HG03025 (cell line): ENCODE results near the gene CYTH2.
"Not testable (repeated sequence)": the region's sequence is repeated elsewhere in the genome, so short reads cannot be mapped to it uniquely, and the experiment has no call there.

Source experiments
- ATAC-seq: cut with Tn5 transposase; IDR thresholded peaks from one replicate; pipeline ENCODE4 v1.9.1; 2021; ENCODE audit warnings: mild to moderate bottlenecking, moderate library complexity; ENCODE audit not compliant: unreplicated experiment, low FRiP score

Gene CYTH2

DNA sequence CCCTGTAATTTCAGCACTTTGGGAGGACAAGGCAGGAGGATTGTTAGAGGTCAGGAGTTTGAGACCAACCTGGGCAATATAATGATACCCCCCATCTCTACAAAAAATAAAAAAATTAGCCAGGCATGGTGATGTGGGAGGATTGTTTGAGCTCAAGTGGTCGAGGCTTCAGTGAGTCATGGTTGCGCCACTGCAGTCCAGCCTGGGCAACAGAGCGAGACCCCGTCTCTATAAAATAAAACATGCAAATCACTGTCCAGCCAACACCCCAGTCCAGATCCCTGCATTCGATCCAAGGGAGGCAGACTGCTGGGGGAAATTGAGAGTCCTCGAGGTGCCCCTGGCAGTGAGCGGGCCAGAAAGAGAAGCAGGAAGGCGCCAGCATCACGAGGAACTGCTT is 7.0 kb downstream of the CYTH2 start:
- no peak for ATAC-seq

DNA sequence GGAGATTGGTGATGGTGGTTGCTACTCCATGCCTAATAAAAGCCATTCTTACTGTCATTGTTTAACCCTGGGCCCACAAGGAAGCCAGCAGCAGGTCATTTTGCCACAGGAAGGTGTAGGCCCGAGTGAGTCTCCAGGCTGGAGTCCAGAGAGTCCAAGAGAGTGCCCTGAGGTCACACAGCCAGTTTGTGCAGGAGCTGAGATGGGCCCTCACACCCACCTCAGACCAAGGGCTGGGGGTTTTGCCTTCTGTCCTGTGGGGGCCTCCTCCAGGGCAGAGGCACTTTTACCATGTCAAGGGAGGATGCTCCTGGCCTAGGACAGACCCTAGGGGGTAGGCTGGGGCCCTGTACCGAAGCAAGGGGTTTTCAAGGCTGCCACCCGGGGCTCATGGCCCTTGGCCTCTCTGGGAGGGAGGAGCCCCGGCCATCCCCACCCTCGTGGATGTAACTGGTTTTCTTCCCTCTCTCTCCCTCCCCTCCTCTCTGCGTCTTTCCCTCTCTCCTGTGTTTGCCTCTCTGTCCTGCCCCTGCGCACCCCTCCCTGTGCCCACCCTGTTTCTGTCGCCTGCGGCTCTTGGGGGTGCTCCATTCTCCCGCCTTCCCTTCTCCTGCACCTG is 8.0 kb downstream of the CYTH2 start:
- ATAC-seq: no peak

DNA sequence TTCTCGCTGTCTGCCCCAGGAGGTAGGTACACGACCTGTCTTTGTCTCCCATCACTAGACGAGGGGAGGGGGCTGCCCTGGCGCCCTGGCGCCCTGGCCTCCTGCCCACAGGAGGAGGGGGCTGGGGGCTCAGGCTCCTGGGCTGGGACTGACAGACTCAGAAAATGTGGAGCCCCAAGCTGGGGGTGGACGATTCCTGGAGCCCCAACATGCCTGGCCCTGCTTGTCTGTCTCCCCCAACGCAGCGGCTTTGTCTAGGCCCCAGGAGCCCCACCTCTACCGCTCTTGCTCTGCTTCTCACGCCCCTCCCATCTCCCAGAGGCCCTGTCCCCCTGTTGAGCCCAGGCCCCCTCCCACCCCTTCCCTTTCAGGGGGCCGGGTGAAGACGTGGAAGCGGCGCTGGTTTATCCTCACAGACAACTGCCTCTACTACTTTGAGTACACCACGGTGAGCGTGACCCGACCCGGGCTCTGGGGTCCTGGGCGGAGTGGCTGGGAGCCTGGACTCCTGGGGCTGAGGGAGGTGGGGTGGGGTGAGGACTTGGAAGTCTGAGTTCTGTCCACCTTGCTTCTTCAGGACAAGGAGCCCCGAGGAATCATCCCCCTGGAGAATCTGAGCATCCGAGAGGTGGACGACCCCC is 8.6 kb downstream of the CYTH2 start:
- no peak for ATAC-seq

DNA sequence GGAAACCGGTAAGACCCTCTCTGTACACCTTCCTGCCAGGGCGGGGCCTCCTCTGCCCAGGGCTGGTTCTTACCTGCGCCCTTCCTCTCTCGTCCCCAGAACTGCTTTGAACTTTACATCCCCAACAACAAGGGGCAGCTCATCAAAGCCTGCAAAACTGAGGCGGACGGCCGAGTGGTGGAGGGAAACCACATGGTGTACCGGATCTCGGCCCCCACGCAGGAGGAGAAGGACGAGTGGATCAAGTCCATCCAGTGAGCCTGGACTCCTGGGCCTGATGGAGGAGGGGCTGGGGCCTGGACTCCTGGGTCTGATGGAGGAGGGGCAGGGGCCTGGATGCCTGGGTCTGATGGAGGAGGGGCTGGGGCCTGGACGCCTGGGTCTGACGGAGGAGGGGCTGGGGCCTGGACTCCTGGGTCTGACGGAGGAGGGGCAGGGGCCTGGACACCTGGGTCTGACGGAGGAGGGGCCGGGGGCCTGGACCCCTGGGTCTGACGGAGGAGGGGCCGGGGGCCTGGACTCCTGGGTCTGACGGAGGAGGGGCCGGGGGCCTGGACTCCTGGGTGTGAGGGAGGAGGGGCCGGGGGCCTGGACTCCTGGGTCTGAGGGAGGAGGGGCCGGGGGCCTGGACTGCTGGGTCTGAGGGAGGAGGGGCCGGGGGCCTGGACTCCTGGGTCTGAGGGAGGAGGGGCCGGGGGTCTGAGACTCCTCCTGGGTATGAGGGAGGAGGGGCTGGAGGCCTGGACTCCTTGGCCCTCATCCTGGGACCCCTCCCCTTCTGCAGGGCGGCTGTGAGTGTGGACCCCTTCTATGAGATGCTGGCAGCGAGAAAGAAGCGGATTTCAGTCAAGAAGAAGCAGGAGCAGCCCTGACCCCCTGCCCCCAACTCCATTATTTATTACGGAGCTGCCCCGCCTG is 9.4 kb downstream of the CYTH2 start:
- no peak for ATAC-seq

DNA sequence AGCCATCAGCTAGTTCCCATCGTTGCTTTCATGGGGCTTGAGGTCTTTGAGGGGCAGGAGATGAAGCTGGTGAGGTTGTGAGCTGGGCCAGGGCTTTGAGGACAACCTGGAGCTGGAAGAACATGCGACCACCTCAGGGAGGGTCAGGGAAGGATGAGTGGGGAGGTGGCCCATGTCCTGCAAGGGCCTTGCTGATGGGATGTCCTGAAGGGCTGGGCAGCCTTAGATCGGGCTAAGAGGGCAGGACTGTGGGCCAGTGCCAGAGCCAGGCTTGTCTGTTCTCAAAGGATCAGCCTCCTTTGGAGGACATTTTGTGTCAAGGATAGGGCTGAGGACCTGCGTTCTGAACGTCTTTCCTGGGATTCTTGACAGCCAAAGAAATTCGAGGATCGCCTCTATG is 10.5 kb downstream of the CYTH2 start:
- no peak for ATAC-seq

DNA sequence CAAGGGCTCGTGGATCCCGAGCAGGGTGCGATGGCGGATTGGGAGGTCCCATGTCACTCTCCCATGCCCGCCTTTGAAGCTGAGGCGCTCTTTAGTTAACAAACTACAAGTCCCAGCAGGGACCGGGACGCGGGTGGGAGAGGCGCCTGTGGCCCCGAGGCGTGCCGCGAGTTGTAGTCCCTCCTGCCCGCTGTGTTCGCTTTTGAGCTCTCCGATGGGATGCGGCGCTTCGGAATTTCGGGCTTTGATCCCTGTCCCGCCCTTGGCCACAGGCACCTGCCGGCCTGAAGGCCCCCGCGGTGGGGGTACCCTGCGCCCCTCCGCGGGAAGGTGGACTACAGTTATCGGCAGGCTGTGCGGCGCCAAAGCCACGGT is 11.0 kb downstream of the CYTH2 start:
- ATAC-seq: no peak

DNA sequence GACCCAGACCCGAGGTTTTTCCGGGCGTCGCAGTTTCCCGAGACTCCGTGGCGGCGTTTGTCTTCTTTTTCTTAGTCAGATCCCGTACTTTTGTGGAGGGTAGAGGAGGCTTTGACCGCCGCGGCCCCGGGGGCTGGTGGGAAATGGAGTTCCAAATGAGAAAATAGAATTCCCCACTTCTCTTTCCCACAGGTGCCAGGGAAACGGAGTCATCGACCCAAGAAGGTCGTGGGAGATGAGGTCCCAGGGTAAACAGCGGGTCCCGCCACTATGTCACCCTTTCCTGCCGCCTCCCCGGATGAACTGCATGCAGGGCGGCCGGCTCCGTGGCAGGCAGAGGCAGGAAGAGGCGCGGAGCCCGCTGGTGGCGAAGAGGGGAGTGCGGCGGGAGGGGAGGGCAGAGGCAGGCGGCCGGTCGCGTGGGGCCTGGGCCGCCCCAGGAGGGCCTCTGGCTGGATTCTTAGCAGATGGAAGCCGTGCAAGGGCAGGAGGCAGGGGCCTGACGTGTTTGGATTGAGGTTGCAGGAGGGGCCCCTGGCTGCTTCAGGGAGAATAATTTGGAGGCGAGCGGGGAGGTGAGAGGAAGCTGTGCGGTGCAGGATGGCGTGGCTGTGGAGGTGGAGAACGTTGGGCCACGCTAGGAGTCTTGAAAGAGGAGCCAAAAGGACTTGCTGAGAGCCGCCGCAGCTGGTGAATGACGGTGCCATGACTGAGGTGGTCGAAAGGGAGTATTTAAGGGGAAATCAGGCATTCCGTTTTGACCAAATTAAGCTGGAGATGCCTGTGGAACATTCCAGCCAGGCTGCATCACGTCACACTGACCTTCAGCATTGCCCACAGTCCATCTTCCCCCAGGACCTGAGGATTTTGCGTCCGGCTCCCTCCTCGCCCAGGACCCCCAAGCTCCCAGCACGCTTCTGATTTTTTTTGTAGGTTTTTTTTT is 11.7 kb downstream of the CYTH2 start:
- no peak for ATAC-seq

DNA sequence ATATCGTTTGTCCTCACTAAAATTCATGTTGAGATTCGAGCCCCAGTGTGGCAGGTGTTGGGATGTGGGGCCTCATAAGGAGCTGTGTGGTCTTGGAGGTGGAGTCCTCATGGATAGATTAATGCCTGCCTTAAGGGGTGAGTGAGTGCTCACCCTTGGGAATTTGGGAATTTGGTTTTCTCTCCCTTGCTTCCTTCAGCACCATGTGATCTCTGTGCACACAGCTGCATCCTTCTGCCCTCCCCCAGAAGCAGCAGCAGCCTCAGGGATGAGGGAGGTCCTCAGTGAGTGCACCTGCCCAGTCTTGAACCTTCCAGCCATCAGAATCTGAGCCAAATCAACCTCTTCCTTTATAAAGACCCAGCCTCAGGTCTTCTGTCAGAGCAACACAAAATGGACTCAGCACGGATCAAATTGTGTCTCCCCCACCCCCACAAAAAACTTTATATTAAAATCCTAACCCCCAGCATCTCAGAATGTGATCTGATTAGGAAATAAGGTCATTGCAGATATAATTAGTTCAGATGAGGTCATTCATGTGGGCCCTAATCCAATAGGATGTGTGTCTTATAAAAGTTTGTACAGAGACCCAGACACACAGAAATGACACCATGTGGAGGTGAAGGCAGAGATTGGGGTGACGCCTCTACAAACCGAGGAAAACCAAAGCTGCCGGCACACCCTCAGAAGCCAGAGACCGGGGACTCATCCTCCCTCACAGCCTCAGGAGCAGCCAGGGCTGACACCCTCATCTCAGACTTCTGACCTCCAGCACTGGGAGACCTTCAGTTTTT is 12.9 kb downstream of the CYTH2 start:
- no peak for ATAC-seq

DNA sequence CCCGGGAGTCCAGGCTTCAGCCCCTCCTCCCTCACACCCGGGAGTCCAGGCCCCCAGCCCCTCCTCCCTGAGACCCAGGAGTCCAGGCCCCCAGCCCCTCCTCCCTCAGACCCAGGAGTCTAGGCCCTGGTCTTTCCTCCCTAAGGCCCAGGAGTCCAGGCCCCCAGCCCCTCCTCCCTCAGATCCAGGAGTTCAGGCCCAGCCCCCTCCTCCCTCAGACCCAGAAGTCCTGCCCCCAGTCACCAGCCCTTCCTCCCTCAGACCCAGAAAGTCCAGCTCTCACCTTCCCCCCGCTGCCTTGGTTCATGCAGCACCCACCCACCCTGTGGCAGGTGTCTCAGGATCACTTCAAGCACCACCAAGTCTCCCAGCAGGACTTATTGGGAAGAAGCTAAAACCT is 14.1 kb downstream of the CYTH2 start:
- ATAC-seq: no peak

DNA sequence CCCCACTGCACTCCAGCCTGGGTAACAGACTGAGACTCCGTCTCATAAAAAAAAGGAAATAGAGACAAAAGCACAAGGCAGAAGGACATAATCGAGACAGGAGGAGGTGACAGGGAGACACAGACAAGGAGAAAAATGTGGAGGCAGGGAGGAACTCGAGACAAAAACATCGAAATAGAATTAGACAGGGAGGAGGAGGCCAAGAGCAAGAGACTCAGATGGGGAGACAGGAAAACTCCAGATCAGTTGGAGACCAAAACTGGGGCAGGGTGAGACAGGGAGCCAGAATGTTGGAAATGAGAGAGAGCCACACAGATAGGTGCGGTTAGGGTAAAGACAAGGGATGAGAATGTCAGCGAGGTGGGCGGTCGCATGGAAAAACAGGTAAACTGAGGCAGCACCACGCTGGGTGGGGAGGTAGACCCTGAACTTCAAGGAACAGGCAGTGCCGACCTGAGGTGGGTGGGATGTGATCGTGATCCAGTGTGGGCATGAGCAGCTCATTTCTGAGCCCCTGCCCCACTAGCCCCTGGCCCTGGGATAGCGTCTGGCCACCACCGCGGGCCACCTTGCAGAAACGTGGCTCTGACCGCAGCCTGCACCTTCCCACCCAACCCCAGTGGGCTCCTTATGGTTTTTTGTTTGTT is 15.2 kb downstream of the CYTH2 start:
- no peak for ATAC-seq

DNA sequence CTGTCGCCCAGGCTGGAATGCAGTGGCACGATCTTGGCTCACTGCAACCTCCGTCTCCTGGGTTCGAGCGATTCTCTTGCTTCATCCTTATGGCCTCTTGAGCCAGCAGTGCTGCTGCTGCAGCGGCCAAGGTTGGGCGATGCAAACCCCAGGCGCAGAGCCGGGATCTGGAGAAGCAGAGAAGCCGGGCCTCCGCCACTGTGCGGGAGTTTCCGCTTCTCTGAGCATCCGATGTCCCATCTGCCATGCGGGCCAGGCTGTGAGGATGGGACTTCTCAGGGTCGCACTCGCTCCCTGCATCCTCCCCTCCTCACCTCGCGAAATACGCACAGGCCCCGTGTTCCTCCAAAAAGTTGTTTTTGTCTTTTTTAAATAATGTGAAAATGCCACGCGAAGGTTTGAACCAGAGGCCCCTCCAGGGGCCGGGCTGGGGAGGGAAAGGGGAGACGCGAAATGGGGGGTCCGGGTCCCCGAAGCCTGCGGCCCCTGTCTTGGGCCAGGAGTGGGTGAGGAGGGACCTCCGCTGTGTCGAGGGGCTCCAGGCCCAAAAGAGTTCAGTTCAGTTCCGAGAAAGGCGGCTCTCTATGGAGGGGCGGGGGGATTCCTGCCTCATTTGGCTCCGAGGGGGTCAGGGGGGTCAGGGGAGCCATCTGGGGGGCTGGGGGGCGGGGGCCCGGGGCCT is 15.9 kb downstream of the CYTH2 start:
- no peak for ATAC-seq

DNA sequence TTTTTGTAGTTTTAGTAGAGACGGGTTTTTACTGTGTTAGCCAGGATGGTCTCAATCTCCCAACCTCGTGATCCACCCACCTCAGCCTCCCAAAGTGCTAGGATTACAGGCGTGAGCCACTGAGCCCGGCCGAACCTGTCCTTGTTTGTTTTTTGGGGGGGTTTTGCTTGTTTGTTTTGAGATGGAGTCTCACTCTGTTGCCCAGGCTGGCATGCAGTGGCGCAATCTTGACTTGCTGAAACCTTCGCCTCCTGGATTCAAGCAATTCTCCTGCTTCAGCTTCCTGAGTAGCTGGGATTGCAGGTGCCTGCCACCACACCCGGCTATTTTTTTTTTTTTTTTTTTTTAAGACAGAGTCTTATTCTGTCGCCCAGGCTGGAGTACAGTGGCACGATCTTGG is 17.5 kb downstream of the CYTH2 start:
- ATAC-seq: not testable (repeated sequence)

DNA sequence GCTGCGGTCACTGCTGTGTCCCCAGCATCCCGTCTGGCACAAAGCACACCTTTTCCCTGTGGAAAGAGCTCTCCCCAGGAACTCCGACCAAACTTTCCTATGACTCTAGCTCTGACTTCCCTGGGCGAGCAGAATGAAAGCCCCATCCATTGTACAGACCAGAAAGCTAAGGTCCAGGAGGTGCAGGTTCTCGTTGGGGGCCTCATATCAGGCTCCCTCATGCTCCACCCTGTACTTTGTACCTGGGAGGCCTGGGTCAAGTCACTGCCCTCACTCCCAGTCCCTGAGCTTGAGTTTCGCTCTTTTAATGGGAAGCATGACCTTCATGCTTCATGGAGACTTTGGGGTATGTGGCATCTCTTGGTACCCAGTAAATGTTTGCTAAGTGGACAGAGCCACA is 18.4 kb downstream of the CYTH2 start:
- no peak for ATAC-seq

DNA sequence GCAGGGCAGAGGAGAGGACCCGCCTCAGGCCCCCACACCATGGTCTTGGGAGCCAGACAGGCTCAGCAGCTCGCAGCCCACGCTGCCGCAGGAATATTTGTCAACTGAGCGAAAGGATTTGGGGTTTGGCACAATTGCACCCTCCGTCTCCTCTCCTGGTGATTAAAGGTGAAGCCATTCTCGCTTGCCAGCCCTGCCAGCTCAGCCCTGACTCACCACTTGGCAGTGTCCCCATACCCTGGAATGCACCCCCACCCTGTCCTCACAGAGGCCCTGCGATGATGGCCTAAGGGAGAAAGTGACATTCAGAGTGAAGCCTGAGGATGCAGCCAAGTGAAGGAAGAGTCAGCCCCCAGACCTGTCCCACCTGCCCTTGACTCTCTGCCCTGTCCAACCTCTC is 18.8 kb downstream of the CYTH2 start:
- ATAC-seq: no peak

DNA sequence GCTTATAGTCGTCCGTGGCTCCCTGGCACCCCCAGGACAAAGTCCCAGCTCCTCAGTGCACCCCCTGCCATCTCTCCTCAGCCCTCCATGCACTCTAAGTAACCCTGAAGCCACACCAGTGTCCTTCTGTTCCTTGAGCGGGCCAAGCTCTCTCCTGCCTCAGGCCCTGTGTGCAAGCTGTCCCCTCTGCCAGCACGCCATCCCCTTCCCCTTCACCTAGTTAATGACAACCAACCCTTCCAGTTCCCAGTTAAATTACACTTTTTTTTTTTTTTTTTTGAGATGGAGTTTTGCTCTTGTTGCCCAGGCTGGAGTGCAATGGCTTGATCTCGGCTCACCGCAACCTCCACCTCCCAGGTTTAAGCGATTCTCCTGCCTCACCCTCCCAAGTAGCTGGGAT is 19.3 kb downstream of the CYTH2 start:
- not testable (repeated sequence) for ATAC-seq

DNA sequence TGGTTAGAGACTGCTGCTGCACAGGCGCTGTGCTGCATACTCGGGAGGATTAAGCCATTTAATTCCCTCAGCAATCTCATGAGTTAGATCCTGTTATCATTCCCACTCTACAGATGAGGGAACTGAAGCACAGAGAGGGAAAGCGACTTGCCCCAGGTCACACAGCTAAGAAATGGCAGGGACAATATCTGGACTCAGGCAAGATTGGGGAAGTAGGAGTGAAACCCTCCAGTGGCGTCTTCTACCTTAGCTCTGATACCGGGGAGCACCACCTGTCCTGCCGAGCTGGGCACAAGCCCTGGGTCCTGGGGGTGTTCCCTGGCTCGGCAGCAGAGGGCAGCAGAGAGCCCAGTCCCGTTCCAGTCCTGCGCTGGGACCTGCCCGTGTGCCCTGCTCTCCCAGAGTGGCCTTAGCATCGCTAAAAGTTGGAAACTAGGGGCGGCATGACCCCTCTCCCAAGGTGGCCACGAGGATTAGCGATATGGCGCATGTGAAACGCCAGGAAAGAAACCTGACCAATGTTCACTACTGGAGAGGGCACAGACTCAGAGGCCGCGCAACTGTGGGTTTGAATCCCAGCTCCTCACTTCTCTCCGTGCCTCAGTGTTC is 20.5 kb downstream of the CYTH2 start:
- ATAC-seq: no peak

DNA sequence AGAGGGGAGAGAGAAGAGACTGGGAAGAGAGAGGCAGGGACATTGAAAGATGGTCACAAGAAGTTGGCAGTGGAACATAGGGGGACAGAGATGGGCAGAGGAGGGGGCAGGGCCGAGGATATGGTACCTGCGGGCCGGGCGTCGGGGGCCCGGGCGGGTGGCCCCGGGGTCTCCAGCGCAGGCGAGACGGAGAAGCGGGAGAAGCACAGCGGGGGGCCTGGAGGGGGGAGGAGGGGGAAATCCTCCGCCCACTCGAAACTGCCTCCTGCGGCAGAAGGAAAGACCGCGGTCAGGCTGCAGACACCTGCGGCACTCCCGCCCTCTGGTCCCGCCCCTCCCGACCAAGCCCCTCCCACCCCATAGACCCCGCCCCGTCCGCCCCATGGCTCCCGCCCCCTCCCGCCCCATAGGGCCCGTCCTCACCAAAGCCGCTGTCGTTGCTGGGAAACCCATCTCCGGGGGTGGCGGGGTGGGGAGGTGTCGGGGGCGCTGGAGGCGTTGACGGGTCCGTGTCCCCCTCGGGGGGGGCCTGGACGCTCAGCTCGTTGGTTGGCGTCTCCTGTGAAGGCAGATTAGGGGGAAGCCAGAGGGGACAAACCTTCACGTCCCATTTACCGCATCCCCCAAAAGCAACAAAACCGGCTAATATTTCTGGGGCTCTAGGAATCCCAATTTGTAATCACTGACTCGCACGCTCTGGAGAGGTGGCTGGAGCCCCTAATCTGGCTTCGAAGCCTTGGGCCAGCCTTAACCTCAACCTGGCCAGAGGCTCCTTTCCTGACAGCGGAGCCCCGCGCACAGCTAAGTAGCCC is 22.0 kb downstream of the CYTH2 start:
- no peak for ATAC-seq

DNA sequence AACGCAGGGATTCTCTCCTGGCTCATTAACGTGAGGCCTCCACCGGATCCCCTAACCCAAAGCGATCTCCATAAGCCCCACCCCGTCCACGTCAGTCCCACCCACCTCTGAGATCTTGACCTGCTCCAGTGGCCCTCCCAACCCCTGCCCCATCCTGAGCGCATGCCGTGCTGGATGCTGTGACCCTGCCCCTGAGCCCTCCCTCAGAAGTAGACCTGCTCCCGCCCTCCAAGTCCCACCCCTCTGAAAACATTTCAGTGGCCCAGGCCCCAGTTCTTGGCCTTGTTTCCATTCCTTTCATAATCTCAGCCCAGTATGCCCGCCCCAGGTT is 22.6 kb downstream of the CYTH2 start:
- ATAC-seq: no peak
